ENCODE measurements around the gene CMTM8. TPM values are rescaled to one million over a fixed set of nuclear protein-coding genes. Genes with fewer than 3 reads are reported as not detected.
A peak's percentile ranks its signal among the peaks of the same experiment; 100 is the strongest.

CMTM8 gene
- total and polyA plus RNA-seq, 2 experiments from 2014 or later = 19.9 to 24.5 TPM

DNA sequence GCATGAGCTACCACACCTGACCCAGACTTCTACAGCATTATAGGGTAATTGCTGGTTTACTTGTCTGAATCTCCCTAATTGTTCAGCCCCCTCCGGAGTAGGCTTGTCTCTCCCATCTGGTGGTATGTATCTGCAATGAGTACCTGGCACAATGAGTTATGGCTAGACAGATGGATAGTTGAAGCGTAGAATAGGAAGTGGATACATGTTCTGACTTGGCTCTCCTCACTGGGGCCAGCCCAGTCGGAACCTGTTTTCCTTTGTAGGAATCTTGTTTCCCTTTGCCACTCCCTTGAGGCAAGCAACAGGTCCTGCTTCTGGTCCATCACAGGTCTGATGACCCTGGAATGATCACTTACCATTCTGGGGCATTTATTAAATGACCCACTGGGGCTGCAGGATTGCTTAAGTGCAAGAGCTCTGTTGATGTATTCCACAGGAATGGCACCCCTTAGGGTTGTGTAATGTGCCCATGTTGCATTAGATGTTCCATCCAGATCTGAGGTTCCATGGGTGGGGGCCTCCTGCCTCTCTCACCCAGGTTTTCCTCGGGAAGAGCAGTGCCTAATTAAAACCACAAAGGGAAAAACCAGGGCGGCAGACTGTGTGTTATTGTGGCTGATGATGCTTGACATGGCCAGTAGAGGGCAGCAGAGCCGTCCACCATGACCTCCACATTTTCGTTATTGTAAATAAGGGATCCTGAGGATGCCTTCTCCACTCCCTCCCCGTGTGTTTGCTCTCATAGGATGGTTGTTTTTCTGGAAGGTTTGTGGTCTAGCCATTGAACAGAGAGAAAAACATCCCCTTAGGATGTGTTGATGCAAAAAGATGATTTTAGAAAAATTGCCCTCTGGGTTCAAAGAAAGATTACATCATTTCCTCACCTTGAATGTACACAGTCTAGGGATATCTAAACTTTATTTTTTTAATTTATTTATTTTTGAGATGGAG, 58.0 kb downstream of the CMTM8 start (continued):
- TF ChIP-seq, protein P1, sequence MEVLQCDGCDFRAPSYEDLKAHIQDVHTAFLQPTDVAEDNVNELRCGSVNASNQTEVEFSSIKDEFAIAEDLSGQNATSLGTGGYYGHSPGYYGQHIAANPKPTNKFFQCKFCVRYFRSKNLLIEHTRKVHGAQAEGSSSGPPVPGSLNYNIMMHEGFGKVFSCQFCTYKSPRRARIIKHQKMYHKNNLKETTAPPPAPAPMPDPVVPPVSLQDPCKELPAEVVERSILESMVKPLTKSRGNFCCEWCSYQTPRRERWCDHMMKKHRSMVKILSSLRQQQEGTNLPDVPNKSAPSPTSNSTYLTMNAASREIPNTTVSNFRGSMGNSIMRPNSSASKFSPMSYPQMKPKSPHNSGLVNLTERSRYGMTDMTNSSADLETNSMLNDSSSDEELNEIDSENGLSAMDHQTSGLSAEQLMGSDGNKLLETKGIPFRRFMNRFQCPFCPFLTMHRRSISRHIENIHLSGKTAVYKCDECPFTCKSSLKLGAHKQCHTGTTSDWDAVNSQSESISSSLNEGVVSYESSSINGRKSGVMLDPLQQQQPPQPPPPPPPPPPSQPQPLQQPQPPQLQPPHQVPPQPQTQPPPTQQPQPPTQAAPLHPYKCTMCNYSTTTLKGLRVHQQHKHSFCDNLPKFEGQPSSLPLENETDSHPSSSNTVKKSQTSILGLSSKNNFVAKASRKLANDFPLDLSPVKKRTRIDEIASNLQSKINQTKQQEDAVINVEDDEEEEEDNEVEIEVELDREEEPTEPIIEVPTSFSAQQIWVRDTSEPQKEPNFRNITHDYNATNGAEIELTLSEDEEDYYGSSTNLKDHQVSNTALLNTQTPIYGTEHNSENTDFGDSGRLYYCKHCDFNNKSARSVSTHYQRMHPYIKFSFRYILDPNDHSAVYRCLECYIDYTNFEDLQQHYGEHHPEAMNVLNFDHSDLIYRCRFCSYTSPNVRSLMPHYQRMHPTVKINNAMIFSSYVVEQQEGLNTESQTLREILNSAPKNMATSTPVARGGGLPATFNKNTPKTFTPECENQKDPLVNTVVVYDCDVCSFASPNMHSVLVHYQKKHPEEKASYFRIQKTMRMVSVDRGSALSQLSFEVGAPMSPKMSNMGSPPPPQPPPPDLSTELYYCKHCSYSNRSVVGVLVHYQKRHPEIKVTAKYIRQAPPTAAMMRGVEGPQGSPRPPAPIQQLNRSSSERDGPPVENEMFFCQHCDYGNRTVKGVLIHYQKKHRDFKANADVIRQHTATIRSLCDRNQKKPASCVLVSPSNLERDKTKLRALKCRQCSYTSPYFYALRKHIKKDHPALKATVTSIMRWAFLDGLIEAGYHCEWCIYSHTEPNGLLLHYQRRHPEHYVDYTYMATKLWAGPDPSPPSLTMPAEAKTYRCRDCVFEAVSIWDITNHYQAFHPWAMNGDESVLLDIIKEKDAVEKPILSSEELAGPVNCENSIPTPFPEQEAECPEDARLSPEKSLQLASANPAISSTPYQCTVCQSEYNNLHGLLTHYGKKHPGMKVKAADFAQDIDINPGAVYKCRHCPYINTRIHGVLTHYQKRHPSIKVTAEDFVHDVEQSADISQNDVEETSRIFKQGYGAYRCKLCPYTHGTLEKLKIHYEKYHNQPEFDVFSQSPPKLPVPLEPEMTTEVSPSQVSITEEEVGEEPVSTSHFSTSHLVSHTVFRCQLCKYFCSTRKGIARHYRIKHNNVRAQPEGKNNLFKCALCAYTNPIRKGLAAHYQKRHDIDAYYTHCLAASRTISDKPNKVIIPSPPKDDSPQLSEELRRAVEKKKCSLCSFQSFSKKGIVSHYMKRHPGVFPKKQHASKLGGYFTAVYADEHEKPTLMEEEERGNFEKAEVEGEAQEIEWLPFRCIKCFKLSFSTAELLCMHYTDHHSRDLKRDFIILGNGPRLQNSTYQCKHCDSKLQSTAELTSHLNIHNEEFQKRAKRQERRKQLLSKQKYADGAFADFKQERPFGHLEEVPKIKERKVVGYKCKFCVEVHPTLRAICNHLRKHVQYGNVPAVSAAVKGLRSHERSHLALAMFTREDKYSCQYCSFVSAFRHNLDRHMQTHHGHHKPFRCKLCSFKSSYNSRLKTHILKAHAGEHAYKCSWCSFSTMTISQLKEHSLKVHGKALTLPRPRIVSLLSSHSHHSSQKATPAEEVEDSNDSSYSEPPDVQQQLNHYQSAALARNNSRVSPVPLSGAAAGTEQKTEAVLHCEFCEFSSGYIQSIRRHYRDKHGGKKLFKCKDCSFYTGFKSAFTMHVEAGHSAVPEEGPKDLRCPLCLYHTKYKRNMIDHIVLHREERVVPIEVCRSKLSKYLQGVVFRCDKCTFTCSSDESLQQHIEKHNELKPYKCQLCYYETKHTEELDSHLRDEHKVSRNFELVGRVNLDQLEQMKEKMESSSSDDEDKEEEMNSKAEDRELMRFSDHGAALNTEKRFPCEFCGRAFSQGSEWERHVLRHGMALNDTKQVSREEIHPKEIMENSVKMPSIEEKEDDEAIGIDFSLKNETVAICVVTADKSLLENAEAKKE (CRISPR knock-in tag; IDR thresholded peaks at IDR 0.05) = no peak

DNA sequence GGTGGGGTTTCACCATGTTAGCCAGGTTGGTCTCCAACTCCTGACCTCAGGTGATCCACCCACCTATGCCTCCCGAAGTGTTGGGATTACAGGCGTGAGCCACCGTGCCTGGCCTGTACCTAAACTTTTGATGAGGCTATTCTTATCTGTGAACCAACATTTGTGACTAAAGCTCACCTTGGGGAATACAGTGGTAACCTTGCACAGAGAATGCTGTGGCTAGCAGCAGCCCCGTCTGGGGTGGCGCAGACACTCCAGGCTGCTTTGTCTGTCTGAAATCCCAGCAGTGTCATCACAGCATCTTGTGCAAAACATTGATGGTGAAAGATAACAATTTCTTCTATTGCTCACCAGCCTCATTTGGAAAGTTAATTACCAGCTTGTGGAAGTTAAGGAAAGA, 58.9 kb downstream of the CMTM8 start:
- Histone ChIP-seq H3K27me3 (ENCODE audit: insufficient read depth) (no peaks in the 10 kb centered on the region), H3K4me2 (no peak overlapping the region), H3K9me2 (ENCODE audit: insufficient read depth) (no peaks in the 10 kb centered on the region), H4K20me1 (replicated peaks; ENCODE audit: insufficient read depth) (no peaks in the 10 kb centered on the region), H3K27ac (ENCODE audit: low read depth) (no peak overlapping the region), H3K4me1 (ENCODE audit: insufficient read depth) (peaks cover 3% of the 10 kb centered on the region), H3K79me2 (replicated peaks; ENCODE audit: insufficient read depth) (peaks cover 4% of the 10 kb centered on the region), H3F3A (replicated peaks; ENCODE audit: low read depth) (no peaks in the 10 kb centered on the region), H2AFZ (no peak overlapping the region), H3K36me3 (ENCODE audit: insufficient read depth) (no peaks in the 10 kb centered on the region), H3K4me3 (no peak overlapping the region)
- no peak overlapping the region for H3K4me3 Mint-ChIP-seq
- H3K9me3 Mint-ChIP-seq = no peaks in the 10 kb centered on the region
- peaks cover 5% of the 10 kb centered on the region for H3K27me3 Mint-ChIP-seq (ENCODE audit: insufficient read depth, low read depth, poor library complexity)
- peaks cover 19% of the 10 kb centered on the region for H3K4me1 Mint-ChIP-seq
- DNase-seq (ENCODE audit: low spot score) (no peak), ATAC-seq (peak; percentile 49)
- no peak overlapping the region for H3K27ac Mint-ChIP-seq
- H3K36me3 Mint-ChIP-seq (ENCODE audit: low read depth) = no peaks in the 10 kb centered on the region
- TF ChIP-seq NANOG (IDR thresholded peaks at IDR 0.05; ENCODE audit: borderline replicate concordance) (no peak), EZH2phosphoT487 (IDR thresholded peaks at IDR 0.05; ENCODE audit: unreplicated experiment) (no peak), ZNF114 (CRISPR knock-in tag; IDR thresholded peaks at IDR 0.05) (no peak), POLR2AphosphoS5 (IDR thresholded peaks at IDR 0.05; ENCODE audit: low read depth) (no peak), JUNB (IDR thresholded peaks at IDR 0.05; ENCODE audit: unreplicated experiment) (no peak), EZH2 (IDR thresholded peaks at IDR 0.05; ENCODE audit: low read depth, unreplicated experiment) (no peak), CREB1 (CRISPR knock-in tag; IDR thresholded peaks at IDR 0.05; ENCODE audit: low read depth) (no peak)
- TF ChIP-seq, protein P2, sequence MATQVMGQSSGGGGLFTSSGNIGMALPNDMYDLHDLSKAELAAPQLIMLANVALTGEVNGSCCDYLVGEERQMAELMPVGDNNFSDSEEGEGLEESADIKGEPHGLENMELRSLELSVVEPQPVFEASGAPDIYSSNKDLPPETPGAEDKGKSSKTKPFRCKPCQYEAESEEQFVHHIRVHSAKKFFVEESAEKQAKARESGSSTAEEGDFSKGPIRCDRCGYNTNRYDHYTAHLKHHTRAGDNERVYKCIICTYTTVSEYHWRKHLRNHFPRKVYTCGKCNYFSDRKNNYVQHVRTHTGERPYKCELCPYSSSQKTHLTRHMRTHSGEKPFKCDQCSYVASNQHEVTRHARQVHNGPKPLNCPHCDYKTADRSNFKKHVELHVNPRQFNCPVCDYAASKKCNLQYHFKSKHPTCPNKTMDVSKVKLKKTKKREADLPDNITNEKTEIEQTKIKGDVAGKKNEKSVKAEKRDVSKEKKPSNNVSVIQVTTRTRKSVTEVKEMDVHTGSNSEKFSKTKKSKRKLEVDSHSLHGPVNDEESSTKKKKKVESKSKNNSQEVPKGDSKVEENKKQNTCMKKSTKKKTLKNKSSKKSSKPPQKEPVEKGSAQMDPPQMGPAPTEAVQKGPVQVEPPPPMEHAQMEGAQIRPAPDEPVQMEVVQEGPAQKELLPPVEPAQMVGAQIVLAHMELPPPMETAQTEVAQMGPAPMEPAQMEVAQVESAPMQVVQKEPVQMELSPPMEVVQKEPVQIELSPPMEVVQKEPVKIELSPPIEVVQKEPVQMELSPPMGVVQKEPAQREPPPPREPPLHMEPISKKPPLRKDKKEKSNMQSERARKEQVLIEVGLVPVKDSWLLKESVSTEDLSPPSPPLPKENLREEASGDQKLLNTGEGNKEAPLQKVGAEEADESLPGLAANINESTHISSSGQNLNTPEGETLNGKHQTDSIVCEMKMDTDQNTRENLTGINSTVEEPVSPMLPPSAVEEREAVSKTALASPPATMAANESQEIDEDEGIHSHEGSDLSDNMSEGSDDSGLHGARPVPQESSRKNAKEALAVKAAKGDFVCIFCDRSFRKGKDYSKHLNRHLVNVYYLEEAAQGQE (IDR thresholded peaks at IDR 0.05; ENCODE audit: unreplicated experiment) = no peak
